Kidney capillary endothelial cell (primary cell): Measurements from ENCODE around the gene PLD6.
"Not testable (repeated sequence)": the region's sequence is repeated elsewhere in the genome, so short reads cannot be mapped to it uniquely, and the experiment has no call there.

Source experiments
- DNase-seq: peaks from one replicate; pipeline ENCODE4 v3.0.0-alpha.2; 2018; ENCODE audit warnings: low spot score

PLD6 gene

GRCh38 chr17:17200831-17201230 lies 5.3 kb downstream of the PLD6 start:
- no peak for DNase-seq

- DNase-seq = no peak
These were observed 5.8 kb downstream of the PLD6 start for GRCh38 chr17:17200311-17200710.

GRCh38 chr17:17198281-17198680 lies 7.9 kb downstream of the PLD6 start:
- DNase-seq = no peak

GRCh38 chr17:17196776-17197175 lies 9.4 kb downstream of the PLD6 start:
- DNase-seq = no peak

GRCh38 chr17:17195466-17195865 lies 10.7 kb downstream of the PLD6 start:
- not testable (repeated sequence) for DNase-seq

GRCh38 chr17:17191961-17192381 lies 14.2 kb downstream of the PLD6 start:
- DNase-seq = no peak

DNA sequence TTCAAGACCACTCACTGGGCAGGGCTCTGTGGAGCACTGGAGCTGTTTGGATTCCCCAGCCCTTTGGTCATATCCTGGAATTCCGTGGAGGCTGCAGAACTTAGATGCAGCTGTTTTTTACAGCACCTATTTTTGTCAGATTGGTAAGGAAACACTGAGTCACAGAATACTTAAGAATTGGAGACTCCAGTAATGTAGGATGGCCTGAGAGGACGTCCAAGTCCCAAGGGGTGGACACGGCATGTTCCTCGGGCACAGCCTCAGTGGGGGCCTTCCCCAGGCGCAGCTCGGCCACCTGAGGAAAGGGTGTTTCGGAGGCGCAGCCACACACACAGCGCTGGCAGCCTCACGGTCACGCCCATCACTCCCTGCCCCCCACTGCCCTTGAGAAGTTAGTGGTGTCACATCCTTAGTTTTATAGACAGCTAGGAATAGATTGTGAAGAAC lies 14.8 kb downstream of the PLD6 start:
- DNase-seq = peak; percentile 97

- DNase-seq = no peak
These were observed 15.9 kb downstream of the PLD6 start for GRCh38 chr17:17190188-17190587.

DNA sequence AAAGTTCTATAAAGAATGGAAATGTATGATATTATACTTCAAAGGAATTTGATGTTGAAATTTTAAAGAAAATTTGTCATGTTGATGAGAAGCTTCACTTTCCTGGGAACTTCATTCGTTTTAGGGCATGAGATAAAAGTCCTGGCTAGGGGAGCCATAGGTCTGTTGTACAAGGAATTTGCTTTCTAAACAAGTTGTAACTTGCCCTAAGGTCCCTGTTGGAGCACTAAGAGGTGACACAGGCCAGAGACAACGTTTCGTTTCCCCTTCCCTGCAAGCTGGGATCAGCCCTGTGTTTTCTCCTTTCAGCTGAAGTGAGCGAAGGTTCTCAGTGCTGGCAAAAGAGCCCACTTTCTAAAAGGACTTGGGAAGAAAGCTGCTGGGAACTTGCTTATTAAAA lies 16.6 kb downstream of the PLD6 start:
- no peak for DNase-seq

DNA sequence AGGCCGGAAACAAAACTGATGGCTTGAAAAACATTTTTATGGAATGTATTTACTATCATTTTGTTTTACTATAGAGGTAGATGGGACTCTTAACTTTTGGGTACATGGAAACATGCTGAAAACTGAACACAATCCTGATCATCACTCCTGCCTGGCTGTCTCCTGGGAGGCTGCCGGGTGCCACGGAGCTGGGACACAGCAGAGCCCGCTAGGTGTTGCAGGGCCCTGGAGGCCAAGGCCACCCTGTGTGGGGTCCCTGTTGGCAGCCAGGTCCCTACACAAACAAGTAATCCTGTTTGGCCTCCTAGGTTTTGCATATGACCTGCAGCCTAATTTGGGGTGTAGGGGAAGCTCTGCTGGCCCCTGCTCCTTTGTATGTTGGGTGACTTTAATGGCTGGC lies 17.5 kb downstream of the PLD6 start:
- no peak for DNase-seq

DNA sequence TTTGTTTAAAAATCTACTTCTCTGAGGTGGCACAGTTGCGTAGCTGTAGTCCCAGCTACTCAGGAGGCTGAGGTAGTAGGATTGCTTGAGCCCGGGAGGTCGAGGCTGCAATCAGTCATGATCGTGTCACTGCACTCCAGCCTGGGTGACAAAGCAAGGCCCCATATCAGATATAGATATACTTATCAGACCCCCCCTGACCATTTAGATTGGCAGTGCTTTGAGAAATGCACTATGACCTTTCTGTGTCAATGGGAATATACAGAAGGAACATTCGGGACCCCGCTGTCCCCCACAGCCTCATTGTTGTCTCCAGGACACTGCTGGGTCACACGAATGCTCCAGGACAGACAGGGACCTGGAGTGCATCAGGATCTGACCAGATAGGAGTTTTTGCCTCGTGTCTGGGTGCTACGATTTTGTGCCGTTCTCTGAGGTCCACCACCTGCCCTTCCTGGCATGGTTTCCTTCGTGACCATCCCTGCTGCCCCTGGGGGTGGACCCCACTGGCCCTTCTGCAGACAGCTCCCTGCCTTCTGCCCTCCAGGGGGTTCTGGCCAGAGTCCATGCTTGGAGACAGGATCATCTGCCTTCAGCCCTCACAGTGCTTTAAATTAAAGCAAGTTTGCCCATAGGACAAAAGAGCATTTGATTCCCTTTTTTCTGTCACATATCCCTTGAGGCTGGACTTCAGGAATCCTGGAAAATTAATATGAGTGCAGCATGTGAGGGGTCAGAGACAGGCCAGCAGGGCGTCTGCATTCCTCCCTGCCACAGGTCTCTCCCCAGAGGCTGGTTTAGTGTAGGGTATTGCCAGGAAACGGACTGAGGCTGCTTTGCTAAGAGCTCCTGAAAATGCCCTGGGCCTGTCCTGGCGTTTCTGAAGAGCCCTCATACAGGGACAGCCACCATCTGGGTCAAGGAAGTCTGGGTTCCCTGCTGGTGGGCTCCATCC lies 19.3 kb downstream of the PLD6 start:
- DNase-seq = no peak

GRCh38 chr17:17186051-17186450 lies 20.1 kb downstream of the PLD6 start:
- no peak for DNase-seq

GRCh38 chr17:17184985-17185757 lies 21.0 kb downstream of the PLD6 start:
- DNase-seq = not testable (repeated sequence)

GRCh38 chr17:17183744-17184143 lies 22.4 kb downstream of the PLD6 start:
- DNase-seq = no peak

DNA sequence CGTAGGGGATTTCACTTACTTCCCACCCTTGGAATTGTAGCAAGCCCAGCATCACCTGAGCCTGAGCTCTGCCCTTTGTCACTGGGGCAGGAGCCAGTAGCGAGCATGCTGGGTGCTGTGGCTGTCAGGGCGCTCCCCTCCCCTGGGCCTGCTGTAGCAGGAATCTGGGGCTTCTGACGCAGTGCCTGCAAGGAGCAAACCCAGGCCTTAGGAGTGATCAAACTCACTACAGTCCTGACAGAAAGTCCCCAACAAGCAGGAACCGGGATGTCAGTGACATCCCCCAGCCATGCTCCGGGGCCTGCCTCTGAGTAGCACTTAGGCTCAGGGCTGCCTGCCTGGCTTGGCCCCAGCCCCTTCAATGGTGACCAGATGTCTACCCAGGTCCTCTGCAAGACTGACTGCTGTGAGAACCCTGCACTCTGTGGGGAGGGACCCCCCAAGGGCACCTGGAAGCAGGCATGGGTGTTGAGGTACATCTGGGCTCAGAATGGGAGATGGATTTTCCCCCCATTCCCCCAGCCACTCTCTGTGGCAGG lies 23.5 kb downstream of the PLD6 start:
- no peak for DNase-seq

GRCh38 chr17:17181666-17182597 lies 24.2 kb downstream of the PLD6 start:
- DNase-seq = no peak

GRCh38 chr17:17180741-17181525 lies 25.2 kb downstream of the PLD6 start:
- DNase-seq = no peak

DNA sequence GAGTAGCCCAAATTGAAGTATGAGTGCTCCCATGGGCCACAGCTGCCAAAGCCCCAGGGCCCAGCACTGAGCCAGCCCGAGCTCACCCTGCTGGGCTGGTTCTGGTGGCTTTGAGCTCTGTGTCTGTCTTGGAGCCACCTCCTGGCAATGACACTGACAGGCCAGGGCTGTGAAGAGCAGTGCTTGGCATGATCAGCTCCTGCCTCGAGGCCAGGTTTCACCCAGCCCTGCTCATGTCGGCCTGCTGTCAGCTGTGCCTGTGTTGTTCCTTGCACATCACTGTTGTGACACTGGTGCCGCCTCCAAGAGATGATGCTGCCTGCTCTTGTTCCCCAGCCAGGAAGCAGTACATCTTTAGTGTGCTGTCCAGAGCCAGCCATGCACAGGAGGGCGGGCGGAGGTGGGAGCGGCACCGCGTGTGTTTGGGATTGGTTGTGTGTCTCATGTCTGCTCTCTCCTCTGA lies 26.0 kb downstream of the PLD6 start:
- DNase-seq = no peak

DNA sequence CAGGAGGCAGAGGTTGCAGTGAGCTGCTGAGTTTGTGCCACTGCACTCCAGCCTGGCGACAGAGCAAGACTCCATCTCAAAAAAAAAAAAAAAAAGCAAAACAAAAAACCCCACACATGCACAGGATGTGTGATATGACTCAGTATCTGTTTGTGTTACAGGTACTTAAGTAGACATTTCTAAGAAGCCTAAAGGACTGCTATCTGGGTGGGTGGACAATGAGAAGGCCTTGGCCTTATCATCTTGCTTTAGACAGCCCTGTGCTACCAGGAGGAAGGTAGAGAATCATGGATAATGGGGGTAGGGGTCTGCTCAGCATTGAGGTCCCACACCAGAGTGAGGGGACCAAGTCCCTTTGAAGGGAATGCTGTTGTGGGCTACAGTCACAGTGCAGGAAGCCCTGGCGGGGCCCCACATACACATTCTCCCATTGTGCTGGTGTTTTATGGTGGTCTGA lies 26.7 kb downstream of the PLD6 start:
- peak; percentile 47 for DNase-seq

DNA sequence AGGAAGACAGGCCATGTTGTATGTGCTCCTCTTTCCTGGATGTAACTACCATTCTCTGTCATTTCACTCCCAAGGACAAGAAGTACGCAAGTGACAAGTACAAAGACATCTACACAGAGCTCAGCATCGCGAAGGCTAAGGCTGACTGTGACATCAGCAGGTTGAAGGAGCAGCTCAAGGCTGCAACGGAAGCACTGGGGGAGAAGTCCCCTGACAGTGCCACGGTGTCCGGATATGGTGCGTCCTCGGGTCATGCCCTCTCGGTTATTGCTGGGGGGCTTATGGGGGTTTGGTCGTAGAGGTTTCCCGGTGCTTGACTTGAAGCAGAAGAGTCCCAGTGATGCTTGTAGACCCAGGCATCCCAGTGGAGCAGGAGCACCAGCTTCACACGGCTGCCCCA lies 29.0 kb downstream of the PLD6 start:
- DNase-seq = no peak

DNA sequence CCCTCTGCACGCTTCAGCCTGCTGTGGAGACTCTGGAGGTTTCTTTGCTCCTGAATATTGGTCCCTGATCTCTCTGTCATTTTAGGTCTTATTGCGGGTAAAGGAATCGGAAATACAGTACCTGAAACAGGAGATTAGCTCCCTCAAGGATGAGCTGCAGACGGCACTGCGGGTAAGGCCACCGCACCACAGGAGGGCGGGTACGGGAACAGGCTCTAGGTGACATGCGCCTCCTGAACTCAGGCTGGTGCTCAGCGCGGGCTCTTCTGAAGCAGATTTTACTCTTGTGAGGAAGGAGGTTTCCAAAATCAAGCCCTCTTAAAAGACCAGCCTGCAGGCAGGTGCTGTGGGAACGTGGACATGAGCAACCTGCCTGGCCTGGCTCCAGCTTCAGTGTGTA lies 29.8 kb downstream of the PLD6 start:
- DNase-seq = no peak
